Prostate gland (tissue), 1 donor: ENCODE data around the gene SLC25A36.

Source experiments
- POLR2A ChIP-seq: fragments of 450-650 bp; IDR thresholded peaks from one replicate; pipeline ENCODE4 v1.6.1; 2016; ENCODE audit warnings: antibody characterized with exemption, mild to moderate bottlenecking
- POLR2AphosphoS5 ChIP-seq: sonication (generic); formaldehyde crosslinking; IDR thresholded peaks from one replicate; pipeline ENCODE4 v1.6.1; 2017; ENCODE audit warnings: antibody characterized with exemption

DNA sequence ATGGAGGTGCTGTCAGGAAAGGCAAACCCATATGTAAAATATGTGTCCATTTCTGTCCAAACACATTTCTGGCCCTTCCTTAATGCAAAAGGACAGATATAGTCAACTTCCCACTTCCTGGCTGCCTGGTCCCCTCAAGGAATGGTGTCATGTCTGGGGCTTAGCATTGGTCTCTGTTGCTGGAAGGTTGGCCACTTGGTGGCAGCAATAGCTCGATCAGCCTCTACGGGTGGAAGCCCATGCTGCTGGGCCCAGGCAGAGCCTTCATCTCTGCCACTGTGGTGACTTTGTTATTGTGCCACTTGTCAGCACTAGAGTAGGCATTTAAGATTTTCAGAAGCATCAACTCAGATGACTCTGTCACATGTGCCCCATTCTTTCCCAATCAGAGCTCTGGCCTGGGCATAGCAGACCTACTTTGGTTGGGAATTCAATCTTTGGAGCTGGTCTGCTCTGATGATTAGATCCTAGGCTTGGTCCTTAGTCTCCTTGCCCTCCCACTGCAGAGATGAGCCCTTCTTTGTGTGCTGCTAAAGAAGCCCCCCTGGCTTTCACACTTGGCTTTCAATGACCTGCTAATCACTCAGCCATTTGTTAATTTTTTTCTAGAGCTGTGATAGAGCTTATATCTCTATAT lies 58.5 kb downstream of the SLC25A36 start:
- TF ChIP-seq POLR2A = no peak
- no peak for TF ChIP-seq POLR2AphosphoS5
